Breast epithelium (tissue), 3 donors: ENCODE data around the gene SNX9.

ENCODE experiments used
- POLR2A ChIP-seq: fragments of 450-650 bp; IDR thresholded peaks from one replicate; pipeline ENCODE4 v1.6.1; 2016; ENCODE audit warnings: antibody characterized with exemption, mild to moderate bottlenecking, moderate library complexity
- POLR2AphosphoS5 ChIP-seq, 3 donors: sonication (generic); formaldehyde crosslinking; IDR thresholded peaks; one replicate each; pipeline ENCODE4 v1.6.1; 2017; ENCODE audit warnings: antibody characterized with exemption in 3 of 3
- TF ChIP-seq, protein P1 (sequence below), 3 donors: fragments of 450-650 bp; IDR thresholded peaks; one replicate each; pipeline ENCODE4 v1.5.1; 2016 to 2017; ENCODE audit warnings: antibody characterized with exemption in 3 of 3, mild to moderate bottlenecking in 3 of 3, moderate library complexity in 3 of 3

DNA sequence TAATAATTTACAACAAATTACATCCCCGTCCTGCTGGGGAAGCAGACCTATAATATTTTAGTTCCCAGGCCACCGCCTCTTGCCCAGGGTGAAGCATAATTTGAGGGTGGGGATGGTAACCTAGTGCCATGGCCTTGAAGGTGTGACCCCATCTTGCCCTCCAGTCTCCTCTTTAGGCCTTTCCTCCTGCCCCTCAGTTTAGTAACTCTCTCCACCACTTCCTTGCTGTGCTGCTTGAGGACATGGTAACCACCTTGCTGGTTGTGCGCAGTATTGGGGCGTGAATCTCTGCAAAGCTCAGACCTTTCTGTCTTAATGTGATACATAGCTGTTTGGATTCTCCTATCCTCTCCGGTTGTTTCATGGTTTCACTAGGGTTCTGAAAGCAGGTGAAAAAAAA is 16.6 kb downstream of the SNX9 start:
- TF ChIP-seq, protein P1, sequence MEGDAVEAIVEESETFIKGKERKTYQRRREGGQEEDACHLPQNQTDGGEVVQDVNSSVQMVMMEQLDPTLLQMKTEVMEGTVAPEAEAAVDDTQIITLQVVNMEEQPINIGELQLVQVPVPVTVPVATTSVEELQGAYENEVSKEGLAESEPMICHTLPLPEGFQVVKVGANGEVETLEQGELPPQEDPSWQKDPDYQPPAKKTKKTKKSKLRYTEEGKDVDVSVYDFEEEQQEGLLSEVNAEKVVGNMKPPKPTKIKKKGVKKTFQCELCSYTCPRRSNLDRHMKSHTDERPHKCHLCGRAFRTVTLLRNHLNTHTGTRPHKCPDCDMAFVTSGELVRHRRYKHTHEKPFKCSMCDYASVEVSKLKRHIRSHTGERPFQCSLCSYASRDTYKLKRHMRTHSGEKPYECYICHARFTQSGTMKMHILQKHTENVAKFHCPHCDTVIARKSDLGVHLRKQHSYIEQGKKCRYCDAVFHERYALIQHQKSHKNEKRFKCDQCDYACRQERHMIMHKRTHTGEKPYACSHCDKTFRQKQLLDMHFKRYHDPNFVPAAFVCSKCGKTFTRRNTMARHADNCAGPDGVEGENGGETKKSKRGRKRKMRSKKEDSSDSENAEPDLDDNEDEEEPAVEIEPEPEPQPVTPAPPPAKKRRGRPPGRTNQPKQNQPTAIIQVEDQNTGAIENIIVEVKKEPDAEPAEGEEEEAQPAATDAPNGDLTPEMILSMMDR (IDR thresholded peaks at IDR 0.05), result no peak
- TF ChIP-seq POLR2AphosphoS5 (IDR thresholded peaks at IDR 0.05) (no peak), POLR2A (no peak)
